Activated T-helper 1 cell treated with anti-CD3 and anti-CD28 coated beads, Interleukin-12 subunit alpha, Interleukin-12 subunit beta, Interleukin-2, Interleukin-4 antibody, amounts not matched to agents 30 ng/mL and 10 ng/mL and 1 ng/mL, durations not matched to agents 14 hours and 24 hours and 36 hours (primary cell): Measurements from ENCODE around the gene MAP7. TPM values are rescaled to one million over a fixed set of nuclear protein-coding genes. Genes with fewer than 3 reads are reported as not detected.
"Not testable (repeated sequence)": the region's sequence is repeated elsewhere in the genome, so short reads cannot be mapped to it uniquely, and the experiment has no call there.

ENCODE experiments used
- DNase-seq: peaks from one replicate; pipeline ENCODE4 v3.0.0; 2021; ENCODE audit warnings: low spot score
- H3K27ac Mint-ChIP-seq: one replicate; pipeline ENCODE4 v1.8.0; 2021; ENCODE audit warnings: mild to moderate bottlenecking, mixed read lengths
- H3K27me3 Mint-ChIP-seq: one replicate; pipeline ENCODE4 v1.8.0; 2022; ENCODE audit warnings: mild to moderate bottlenecking, moderate library complexity, mixed read lengths; ENCODE audit not compliant: insufficient read depth
- H3K36me3 Mint-ChIP-seq: one replicate; pipeline ENCODE4 v1.8.0; 2021; ENCODE audit warnings: low read depth, mixed read lengths
- H3K4me1 Mint-ChIP-seq: one replicate; pipeline ENCODE4 v1.8.0; 2021; ENCODE audit warnings: low read depth, mixed read lengths
- H3K4me3 Mint-ChIP-seq: one replicate; pipeline ENCODE4 v1.8.0; 2021; ENCODE audit warnings: mild to moderate bottlenecking, moderate library complexity, mixed read lengths
- H3K9me3 Mint-ChIP-seq: one replicate; pipeline ENCODE4 v1.8.0; 2021; ENCODE audit warnings: mixed read lengths
- intact Hi-C: fragments of 100-400 bp; cut with micrococcal nuclease; formaldehyde crosslinking; loops from one replicate; pipeline ENCODE4 v1.15.1; 2024
- total RNA-seq: library from RNA; stranded (reverse); gene quantifications from 2 replicates; pipeline ENCODE4 v1.2.3, GENCODE V29; 2022

MAP7 gene
- total RNA-seq, 1 donor from 2014 or later = 2.3 TPM

GRCh38 chr6:136317021-136317694 lies 233.1 kb downstream of the MAP7 start:
- no peaks in the 10 kb centered on the region for H3K9me3 Mint-ChIP-seq
- H3K4me1 Mint-ChIP-seq = no peaks in the 10 kb centered on the region
- peaks cover 9% of the 10 kb centered on the region for H3K27me3 Mint-ChIP-seq
- H3K4me3 Mint-ChIP-seq = no peak overlapping the region
- no peak overlapping the region for H3K27ac Mint-ChIP-seq
- peak; percentile 41 for DNase-seq
- H3K36me3 Mint-ChIP-seq = no peaks in the 10 kb centered on the region
- intact Hi-C loops = loop anchor here (1.0 to 10.0 kb wide), 7 partner anchors 27 to 866 kb away; no protein-coding TSS in a partner anchor

DNA sequence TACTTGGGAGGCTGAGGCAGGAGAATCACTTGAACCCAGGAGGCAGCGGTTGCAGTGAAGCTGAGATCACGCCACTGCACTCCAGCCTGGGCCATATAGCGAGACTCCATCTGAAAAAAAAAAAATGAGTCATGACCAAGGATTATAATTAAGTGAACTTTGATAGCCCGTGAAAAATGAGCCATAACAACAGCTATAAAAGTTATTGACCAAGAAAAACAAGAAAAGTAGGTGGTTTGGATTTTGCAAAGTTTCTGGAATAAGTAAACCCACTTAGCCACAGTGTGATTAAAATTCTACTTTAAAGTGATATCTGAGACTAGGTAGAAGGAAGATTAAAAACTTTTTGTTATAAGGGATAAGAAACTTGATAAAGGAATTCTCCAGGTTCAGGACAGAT lies 234.6 kb downstream of the MAP7 start:
- Mint-ChIP-seq H3K27me3 (peaks cover 11% of the 10 kb centered on the region), H3K4me1 (no peaks in the 10 kb centered on the region), H3K36me3 (no peaks in the 10 kb centered on the region), H3K9me3 (no peaks in the 10 kb centered on the region), H3K4me3 (no peak overlapping the region), H3K27ac (no peak overlapping the region)
- intact Hi-C loops = loop anchor here (5.0 to 10.0 kb wide), 2 partner anchors 33 to 781 kb away; no protein-coding TSS in a partner anchor
- DNase-seq = no peak

DNA sequence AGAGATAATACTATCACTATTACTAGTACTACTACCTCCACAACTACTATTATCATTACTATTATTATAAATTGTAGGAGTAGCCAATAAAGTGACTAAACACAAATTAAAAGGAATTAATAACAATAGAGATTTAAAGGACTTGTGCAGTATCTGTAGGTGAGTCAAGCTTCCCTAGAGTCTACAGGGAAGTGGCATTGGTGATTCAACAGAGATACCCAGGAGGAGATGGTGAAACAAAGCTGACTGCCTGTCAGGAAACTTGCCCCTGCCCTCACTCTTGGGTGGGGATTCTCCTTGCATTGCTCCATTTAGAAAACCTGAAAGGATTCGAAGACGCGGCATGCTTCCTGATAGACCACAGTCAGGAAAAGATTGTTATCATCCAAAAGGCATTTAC lies 237.2 kb downstream of the MAP7 start:
- no peak for DNase-seq
- Mint-ChIP-seq H3K27ac (no peak overlapping the region), H3K4me1 (no peaks in the 10 kb centered on the region), H3K27me3 (peaks cover 9% of the 10 kb centered on the region), H3K4me3 (no peak overlapping the region), H3K36me3 (no peaks in the 10 kb centered on the region), H3K9me3 (no peaks in the 10 kb centered on the region)
- intact Hi-C loops = loop anchor here (10.0 kb wide), 1 partner anchor 778 kb away; no protein-coding TSS in a partner anchor

DNA sequence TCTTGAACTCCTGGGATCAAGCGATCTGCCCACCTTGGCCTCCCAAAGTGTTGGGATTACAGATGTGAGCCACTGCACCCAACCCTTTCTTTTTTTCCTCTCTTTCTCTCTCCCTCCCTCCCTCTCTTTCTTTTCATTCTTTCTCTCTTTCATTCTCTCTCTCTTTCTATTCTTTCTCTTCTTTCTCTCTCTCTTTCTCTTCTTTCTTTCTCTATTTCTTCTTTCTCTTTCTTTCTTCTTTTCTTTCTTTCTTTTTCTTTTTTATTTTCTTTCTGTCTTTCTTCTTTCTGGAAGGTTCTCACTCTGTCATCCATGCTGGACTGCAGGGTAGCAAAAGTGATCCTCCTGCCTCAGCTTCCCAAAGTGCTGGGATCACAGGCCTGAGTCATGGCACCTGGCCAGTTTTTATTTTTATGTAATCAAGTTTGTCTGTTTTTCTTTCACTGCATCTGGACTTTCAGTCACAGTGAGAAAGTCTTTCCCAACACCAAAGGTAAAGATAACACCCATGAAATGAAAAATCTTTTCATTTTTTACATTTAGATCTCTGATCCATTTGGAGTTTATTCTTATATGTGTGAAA lies 240.4 kb downstream of the MAP7 start:
- DNase-seq = no peak
- Mint-ChIP-seq H3K27me3 (peaks cover 11% of the 10 kb centered on the region), H3K9me3 (no peaks in the 10 kb centered on the region), H3K27ac (no peak overlapping the region), H3K4me1 (no peaks in the 10 kb centered on the region), H3K36me3 (no peaks in the 10 kb centered on the region), H3K4me3 (no peak overlapping the region)
- intact Hi-C loops = loop anchor here (10.0 kb wide), 1 partner anchor 775 kb away; no protein-coding TSS in a partner anchor

DNA sequence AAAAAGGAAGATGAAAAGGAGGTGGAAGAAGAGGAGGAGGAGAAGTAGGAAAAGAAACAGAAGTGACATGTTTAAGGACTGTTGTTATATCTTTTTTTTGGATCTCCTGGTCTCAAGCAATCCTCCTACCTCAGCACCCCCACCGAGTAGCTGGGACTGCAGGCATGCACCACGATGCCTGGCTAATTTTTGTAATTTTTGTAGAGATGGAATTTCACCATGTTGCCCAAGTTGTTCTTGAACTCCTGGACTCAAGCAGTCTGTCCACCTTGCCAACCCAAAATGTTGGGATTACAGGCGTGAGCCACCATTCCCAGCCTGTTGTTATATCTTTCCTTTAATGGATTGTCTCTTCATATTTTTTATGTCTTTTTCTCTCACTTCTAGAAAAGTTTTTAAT lies 241.1 kb downstream of the MAP7 start:
- Mint-ChIP-seq H3K27me3 (peaks cover 11% of the 10 kb centered on the region), H3K9me3 (no peaks in the 10 kb centered on the region), H3K27ac (no peak overlapping the region), H3K4me1 (no peaks in the 10 kb centered on the region), H3K36me3 (no peaks in the 10 kb centered on the region), H3K4me3 (no peak overlapping the region)
- DNase-seq = no peak
- intact Hi-C loops = no loop called here

DNA sequence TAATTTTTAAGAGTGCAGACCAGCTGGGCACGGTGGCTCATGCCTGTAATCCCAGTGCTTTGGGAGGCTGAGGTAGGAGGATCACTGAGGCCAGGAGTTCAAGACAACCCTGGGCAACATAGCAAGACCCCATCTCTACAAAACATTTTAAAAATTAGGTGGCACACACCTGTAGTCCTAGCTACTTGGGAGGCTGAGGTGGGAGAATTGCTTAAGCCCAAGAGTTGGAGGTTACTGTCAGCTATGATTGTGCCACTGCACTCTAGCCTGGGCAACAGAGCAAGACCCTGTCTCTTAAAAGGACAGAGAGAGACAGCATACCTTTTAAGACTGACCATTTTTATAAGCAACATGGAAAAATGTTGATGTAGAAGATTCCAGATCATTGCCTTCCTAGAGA lies 241.8 kb downstream of the MAP7 start:
- H3K36me3 Mint-ChIP-seq, H3K27ac Mint-ChIP-seq, H3K9me3 Mint-ChIP-seq, DNase-seq, intact Hi-C loops, H3K4me3 Mint-ChIP-seq, H3K4me1 Mint-ChIP-seq: not testable (repeated sequence)
- peaks cover 11% of the 10 kb centered on the region for H3K27me3 Mint-ChIP-seq

DNA sequence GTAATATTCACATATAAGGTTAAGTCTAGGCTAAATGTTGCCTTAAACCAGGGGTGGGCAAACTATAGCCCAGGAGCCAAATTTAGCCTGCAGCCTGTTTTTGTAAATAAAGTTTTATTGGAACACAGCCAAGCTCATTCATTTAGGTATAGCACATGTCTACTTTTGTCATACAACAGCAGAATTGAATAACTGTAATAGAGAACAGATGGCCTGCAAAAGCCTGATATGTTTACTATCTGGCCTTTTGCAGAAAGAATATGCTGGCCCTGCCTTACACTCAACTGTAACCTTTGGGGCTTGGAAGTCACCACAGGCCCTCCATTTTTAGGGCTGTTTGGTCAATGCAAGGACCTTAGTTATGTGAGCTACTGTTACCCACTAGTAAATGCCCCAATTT lies 242.9 kb downstream of the MAP7 start:
- no peaks in the 10 kb centered on the region for H3K4me1 Mint-ChIP-seq
- intact Hi-C loops = no loop called here
- H3K27ac Mint-ChIP-seq = no peak overlapping the region
- no peaks in the 10 kb centered on the region for H3K36me3 Mint-ChIP-seq
- H3K9me3 Mint-ChIP-seq = no peaks in the 10 kb centered on the region
- H3K4me3 Mint-ChIP-seq = no peak overlapping the region
- H3K27me3 Mint-ChIP-seq = peaks cover 6% of the 10 kb centered on the region
- no peak for DNase-seq

GRCh38 chr6:136306466-136306865 lies 243.8 kb downstream of the MAP7 start:
- Mint-ChIP-seq H3K36me3 (no peaks in the 10 kb centered on the region), H3K4me3 (no peak overlapping the region), H3K4me1 (no peaks in the 10 kb centered on the region), H3K27me3 (peaks cover 2% of the 10 kb centered on the region), H3K27ac (no peak overlapping the region), H3K9me3 (no peaks in the 10 kb centered on the region)
- intact Hi-C loops = no loop called here
- DNase-seq = no peak

GRCh38 chr6:136304410-136304809 lies 245.8 kb downstream of the MAP7 start:
- DNase-seq = no peak
- Mint-ChIP-seq H3K36me3 (no peaks in the 10 kb centered on the region), H3K4me3 (no peak overlapping the region), H3K27me3 (peaks cover 8% of the 10 kb centered on the region), H3K27ac (no peak overlapping the region), H3K9me3 (no peaks in the 10 kb centered on the region), H3K4me1 (no peaks in the 10 kb centered on the region)
- intact Hi-C loops = no loop called here

GRCh38 chr6:136303516-136303915 lies 246.7 kb downstream of the MAP7 start:
- Mint-ChIP-seq H3K36me3 (no peaks in the 10 kb centered on the region), H3K4me1 (no peaks in the 10 kb centered on the region), H3K27ac (no peak overlapping the region), H3K4me3 (no peak overlapping the region), H3K27me3 (peaks cover 13% of the 10 kb centered on the region), H3K9me3 (no peaks in the 10 kb centered on the region)
- intact Hi-C loops = no loop called here
- no peak for DNase-seq

GRCh38 chr6:136294621-136295020 lies 255.6 kb downstream of the MAP7 start:
- Mint-ChIP-seq H3K27me3 (peaks cover 7% of the 10 kb centered on the region), H3K4me1 (peaks cover 22% of the 10 kb centered on the region), H3K36me3 (no peaks in the 10 kb centered on the region), H3K27ac (no peak overlapping the region), H3K9me3 (no peaks in the 10 kb centered on the region), H3K4me3 (no peak overlapping the region)
- DNase-seq = no peak
- intact Hi-C loops = no loop called here
